Measurements from ENCODE around the gene CATSPERB. TPM values are rescaled to one million over a fixed set of nuclear protein-coding genes. Genes with fewer than 3 reads are reported as not detected.

The CATSPERB gene

GRCh38 chr14:91533623-91534022 lies 198.3 kb downstream of the CATSPERB start:
- H3K9me3 ChIP-seq (replicated peaks in 1 of 2; ENCODE audit: control insufficient read depth in 2 of 2, insufficient read depth in 1 of 2, low read depth in 1 of 2, low read length in 2 of 2), result peaks cover 0 to 3% of the 10 kb centered on the region in 2 donors
- H2BK12ac ChIP-seq (ENCODE audit: low read length), result no peak overlapping the region
- H2BK120ac ChIP-seq (ENCODE audit: low read depth, low read length), result no peak overlapping the region
- no CpG with 5 or more reads among the region's 3 CpGs for WGBS, 2 donors (ENCODE audit: extremely low coverage in 2 of 2, insufficient read length in 2 of 2, insufficient replicate concordance in 1 of 2)
- no peaks in the 10 kb centered on the region for H3K4me1 ChIP-seq (ENCODE audit: control insufficient read depth in 2 of 2, insufficient read depth in 1 of 2, low read depth in 1 of 2, low read length in 2 of 2)
- no peak overlapping the region for H3K18ac ChIP-seq (ENCODE audit: low read length)
- no peak overlapping the region for H3K4me3 ChIP-seq (ENCODE audit: low read length in 2 of 2)
- H2BK5ac ChIP-seq (ENCODE audit: low read length), result no peak overlapping the region
- H2BK15ac ChIP-seq (ENCODE audit: low read length), result no peak overlapping the region
- H2AK5ac ChIP-seq (ENCODE audit: low read depth, low read length), result no peak overlapping the region
- H2AFZ ChIP-seq (ENCODE audit: low read length), result no peak overlapping the region
- H3K36me3 ChIP-seq (replicated peaks in 1 of 2; ENCODE audit: control insufficient read depth in 2 of 2, insufficient read depth in 2 of 2, low read length in 2 of 2), result no peaks in the 10 kb centered on the region
- H3K4me2 ChIP-seq (ENCODE audit: insufficient read depth, low read length, poor library complexity, severe bottlenecking), result no peak overlapping the region
- H4K8ac ChIP-seq (ENCODE audit: low read depth, low read length), result no peak overlapping the region
- no peak overlapping the region for H3K9ac ChIP-seq (ENCODE audit: low read depth, low read length, poor library complexity)
- no peak overlapping the region for H3K14ac ChIP-seq (ENCODE audit: low read length)
- no peak overlapping the region for H3K27ac ChIP-seq (replicated peaks; ENCODE audit: low read length)
- no peak overlapping the region for H3K4ac ChIP-seq (ENCODE audit: low read length)
- H3K23ac ChIP-seq (ENCODE audit: low read depth, low read length, poor library complexity), result no peak overlapping the region
- no peak overlapping the region for H4K91ac ChIP-seq (ENCODE audit: low read depth, low read length, poor library complexity)
- H3K27me3 ChIP-seq (ENCODE audit: control insufficient read depth in 3 of 3, insufficient read depth in 3 of 3, low read depth in 1 of 3, low read length in 3 of 3), result no peaks in the 10 kb centered on the region
- H3K79me1 ChIP-seq (ENCODE audit: low read depth, low read length), result no peaks in the 10 kb centered on the region
- no peak for DNase-seq (ENCODE audit: low spot score)

Small RNA genes within 50 kb of the gene (small RNA-seq; reads per million reads assigned to genes)
- gene AL133373.1 (ENCODE audit: insufficient read depth) (not detected), gene POLR3GP1 (ENCODE audit: insufficient read depth) (not detected), gene RF00012 (ENCODE audit: insufficient read depth) (not detected)
